ENCODE data around the gene UBA52. TPM values are rescaled to one million over a fixed set of nuclear protein-coding genes. Genes with fewer than 3 reads are reported as not detected.

UBA52 gene
- total RNA-seq, 6 donors from 2014 or later: 127 to 988 (median 458) TPM

DNA sequence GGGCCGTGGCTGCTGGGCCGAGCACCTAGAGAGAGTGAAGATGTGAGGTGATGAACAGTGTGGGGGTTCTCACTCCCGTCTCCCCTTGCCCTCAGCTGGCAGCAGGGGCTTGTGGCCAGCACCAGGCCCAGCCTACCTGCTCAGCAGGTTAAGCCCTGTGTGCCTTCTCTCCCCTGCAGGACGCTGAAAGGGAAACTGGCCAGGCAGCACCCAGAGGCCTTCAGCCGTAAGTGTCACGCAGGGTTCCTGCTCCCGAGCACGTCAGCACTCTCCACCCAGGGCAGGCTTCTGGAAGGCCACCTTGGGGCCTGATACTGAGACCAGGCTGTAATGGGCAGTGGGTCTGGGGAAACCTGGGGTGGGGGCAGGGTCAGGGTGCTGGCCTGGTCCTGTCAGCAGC is 4.7 kb upstream of the UBA52 start:
- H3K36me3 ChIP-seq: peaks cover 32 to 74% (median 66%) of the 10 kb centered on the region in 4 donors
- no peaks in the 10 kb centered on the region for H3K27me3 ChIP-seq
- no peak overlapping the region for H3K27ac ChIP-seq
- H3K4me3 ChIP-seq: no peak overlapping the region
- TF ChIP-seq POLR2A (IDR thresholded peaks at IDR 0.05) (no peak), POLR2AphosphoS5 (IDR thresholded peaks at IDR 0.05) (no peak), EP300 (IDR thresholded peaks at IDR 0.05) (no peak)
- TF ChIP-seq, protein P1, sequence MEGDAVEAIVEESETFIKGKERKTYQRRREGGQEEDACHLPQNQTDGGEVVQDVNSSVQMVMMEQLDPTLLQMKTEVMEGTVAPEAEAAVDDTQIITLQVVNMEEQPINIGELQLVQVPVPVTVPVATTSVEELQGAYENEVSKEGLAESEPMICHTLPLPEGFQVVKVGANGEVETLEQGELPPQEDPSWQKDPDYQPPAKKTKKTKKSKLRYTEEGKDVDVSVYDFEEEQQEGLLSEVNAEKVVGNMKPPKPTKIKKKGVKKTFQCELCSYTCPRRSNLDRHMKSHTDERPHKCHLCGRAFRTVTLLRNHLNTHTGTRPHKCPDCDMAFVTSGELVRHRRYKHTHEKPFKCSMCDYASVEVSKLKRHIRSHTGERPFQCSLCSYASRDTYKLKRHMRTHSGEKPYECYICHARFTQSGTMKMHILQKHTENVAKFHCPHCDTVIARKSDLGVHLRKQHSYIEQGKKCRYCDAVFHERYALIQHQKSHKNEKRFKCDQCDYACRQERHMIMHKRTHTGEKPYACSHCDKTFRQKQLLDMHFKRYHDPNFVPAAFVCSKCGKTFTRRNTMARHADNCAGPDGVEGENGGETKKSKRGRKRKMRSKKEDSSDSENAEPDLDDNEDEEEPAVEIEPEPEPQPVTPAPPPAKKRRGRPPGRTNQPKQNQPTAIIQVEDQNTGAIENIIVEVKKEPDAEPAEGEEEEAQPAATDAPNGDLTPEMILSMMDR (IDR thresholded peaks at IDR 0.05): no peak
- no peaks in the 10 kb centered on the region for H3K9me3 ChIP-seq
- ATAC-seq (ENCODE audit: low FRiP score in 2 of 2) (no peak), DNase-seq (peak in 1 of 2 donors; percentile 51)
- 96 to 100% methylated on average over 4 to 8 of the region's 8 CpGs for WGBS, 2 donors
- peaks cover 3 to 8% (median 4%) of the 10 kb centered on the region in 4 donors for H3K4me1 ChIP-seq

DNA sequence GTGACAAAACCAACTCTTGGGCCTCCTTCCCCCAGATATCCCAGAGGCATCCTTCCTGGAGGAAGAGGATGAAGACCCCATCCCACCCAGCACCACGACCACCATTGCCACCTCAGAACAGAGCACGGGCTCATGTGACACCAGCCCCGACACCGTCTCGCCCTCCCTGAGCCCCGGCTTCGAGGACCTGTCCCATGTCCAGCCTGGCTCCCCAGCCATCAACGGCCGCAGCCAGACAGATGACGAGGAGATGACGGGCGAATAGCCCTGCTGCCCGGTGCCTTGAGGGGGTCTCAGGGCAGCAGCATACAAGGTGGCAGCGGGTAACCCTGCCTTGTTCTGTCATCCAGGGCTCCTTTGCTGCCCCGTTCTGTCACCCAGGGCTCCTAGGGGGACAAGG is 3.3 kb upstream of the UBA52 start:
- TF ChIP-seq POLR2A (IDR thresholded peaks at IDR 0.05) (no peak), EP300 (IDR thresholded peaks at IDR 0.05) (no peak), POLR2AphosphoS5 (IDR thresholded peaks at IDR 0.05) (no peak)
- TF ChIP-seq, protein P1 (IDR thresholded peaks at IDR 0.05): no peak
- H3K27ac ChIP-seq: no peak overlapping the region
- ATAC-seq (ENCODE audit: low FRiP score in 2 of 2): no peak
- H3K36me3 ChIP-seq: peaks cover 32 to 65% (median 59%) of the 10 kb centered on the region in 4 donors
- H3K9me3 ChIP-seq: no peaks in the 10 kb centered on the region
- DNase-seq: peak in 1 of 2 donors; percentile 76
- WGBS, 2 donors: 92 to 96% methylated on average over 11 to 15 of the region's 15 CpGs
- H3K4me1 ChIP-seq: peaks cover 14 to 22% (median 16%) of the 10 kb centered on the region in 4 donors
- H3K27me3 ChIP-seq: no peaks in the 10 kb centered on the region
- H3K4me3 ChIP-seq: no peak overlapping the region

DNA sequence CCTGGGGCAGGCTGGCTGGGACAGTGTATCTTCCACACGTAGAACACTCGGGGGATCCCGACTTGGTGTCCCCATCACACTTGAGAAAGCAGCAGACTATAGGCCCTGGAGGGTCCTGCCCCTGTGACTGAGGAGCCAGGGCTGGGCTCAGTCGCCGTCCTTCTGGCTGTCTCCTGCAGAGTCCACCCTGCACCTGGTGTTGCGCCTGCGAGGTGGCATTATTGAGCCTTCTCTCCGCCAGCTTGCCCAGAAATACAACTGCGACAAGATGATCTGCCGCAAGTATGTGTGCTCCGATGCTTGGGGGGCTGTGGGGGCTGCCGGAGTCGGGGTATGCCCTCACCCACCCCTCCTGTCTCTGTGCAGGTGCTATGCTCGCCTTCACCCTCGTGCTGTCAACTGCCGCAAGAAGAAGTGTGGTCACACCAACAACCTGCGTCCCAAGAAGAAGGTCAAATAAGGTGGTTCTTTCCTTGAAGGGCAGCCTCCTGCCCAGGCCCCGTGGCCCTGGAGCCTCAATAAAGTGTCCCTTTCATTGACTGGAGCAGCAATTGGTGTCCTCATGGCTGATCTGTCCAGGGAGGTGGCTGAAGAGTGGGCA is 3.1 kb downstream of the UBA52 start:
- Histone ChIP-seq H3K9me3 (no peaks in the 10 kb centered on the region), H3K27me3 (no peaks in the 10 kb centered on the region), H3K4me1 (peaks cover 18 to 24% (median 20%) of the 10 kb centered on the region in 4 donors), H3K27ac (no peak overlapping the region), H3K4me3 (no peak overlapping the region), H3K36me3 (peaks cover 11 to 56% (median 36%) of the 10 kb centered on the region in 4 donors)
- DNase-seq (peak in 1 of 2 donors; percentile 41), ATAC-seq (ENCODE audit: low FRiP score in 2 of 2) (no peak)
- no peak for TF ChIP-seq POLR2A (IDR thresholded peaks at IDR 0.05)
- TF ChIP-seq EP300 (IDR thresholded peaks at IDR 0.05): no peak
- no peak for TF ChIP-seq POLR2AphosphoS5 (IDR thresholded peaks at IDR 0.05)
- TF ChIP-seq, protein P1 (IDR thresholded peaks at IDR 0.05): no peak
- WGBS, 2 donors: 94 to 95% methylated on average over 5 to 18 of the region's 18 CpGs

DNA sequence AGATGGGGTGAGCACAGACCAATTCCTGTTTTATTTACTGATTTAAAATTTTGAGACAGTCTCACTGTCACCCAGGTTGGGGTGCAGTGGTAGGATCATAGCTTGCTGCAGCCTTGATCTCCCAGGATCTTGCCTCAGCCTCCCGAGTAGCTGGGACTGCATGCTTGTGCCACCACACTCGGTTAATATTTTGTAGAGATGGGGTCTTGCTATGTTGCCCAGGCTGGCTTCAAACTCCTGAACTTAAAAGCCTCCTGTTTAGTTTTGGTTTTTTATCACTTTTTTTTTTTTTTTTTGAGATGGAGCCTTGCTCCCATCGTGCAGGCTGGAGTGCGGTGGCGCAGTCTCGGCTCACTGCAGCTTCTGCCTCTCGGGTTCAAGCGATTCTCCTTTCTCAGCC is 4.7 kb downstream of the UBA52 start:
- no peak for DNase-seq
- H3K4me1 ChIP-seq: peaks cover 14 to 17% (median 17%) of the 10 kb centered on the region in 4 donors
- no peak for ATAC-seq (ENCODE audit: low FRiP score in 2 of 2)
- H3K9me3 ChIP-seq: no peaks in the 10 kb centered on the region
- H3K36me3 ChIP-seq: peaks cover 11 to 56% (median 36%) of the 10 kb centered on the region in 4 donors
- 97 to 98% methylated on average over 7 to 8 of the region's 8 CpGs for WGBS, 2 donors
- no peak overlapping the region for H3K4me3 ChIP-seq
- no peaks in the 10 kb centered on the region for H3K27me3 ChIP-seq
- H3K27ac ChIP-seq: no peak overlapping the region
- TF ChIP-seq POLR2A (IDR thresholded peaks at IDR 0.05) (no peak), POLR2AphosphoS5 (IDR thresholded peaks at IDR 0.05) (no peak)
- TF ChIP-seq, protein P1 (IDR thresholded peaks at IDR 0.05): no peak
